GM18511 (cell line): Measurements from ENCODE around the gene SEC11A.
"Not testable (repeated sequence)": the region's sequence is repeated elsewhere in the genome, so short reads cannot be mapped to it uniquely, and the experiment has no call there.

Source experiments
- ATAC-seq: cut with Tn5 transposase; IDR thresholded peaks from one replicate; pipeline ENCODE4 v1.9.1; 2021; ENCODE audit warnings: mild to moderate bottlenecking, moderate library complexity; ENCODE audit not compliant: unreplicated experiment

SEC11A gene

DNA sequence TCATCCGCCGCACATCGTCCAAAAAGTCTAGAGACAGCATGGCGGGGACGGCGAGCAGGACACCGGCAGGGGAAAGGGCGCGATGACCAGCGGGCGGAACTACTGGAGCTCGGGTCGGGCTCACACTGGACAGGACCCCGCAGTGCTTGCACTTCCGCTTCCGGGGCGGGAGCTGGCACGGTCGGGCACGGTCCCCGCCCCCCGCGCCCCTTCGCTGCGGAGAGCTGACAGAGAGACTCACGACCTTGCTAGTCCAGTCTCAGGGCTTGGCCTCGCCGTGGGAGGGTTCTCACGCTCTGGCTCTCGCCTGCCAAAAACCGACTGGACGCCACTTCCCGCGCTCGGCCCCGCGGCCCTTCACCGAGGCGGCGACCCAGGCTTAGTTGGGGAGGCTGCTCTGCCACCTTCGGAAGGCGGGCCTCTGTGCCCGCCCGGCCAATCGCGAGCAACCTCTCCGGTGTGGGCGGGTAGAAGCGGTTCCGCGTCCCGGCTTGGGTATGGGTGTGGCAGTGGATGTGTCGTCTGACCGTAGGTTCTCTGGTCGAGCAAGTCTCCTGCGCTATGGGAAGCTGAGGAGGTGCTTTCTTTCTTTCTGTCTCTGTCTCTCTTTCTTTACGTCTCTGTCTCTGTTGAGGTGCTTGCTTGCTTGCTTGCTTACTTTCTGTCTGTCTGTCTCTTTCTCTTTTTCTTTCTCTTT lies at the start of gene SEC11A:
SEC11A (minus strand) TSS at position 104 of the 697 bp plus-strand sequence; CDS start at position 40, 64 bp downstream.
- ATAC-seq: peak; percentile 95

- no peak for ATAC-seq
Measured at GRCh38 chr15:84765675-84766074, 49.7 kb upstream of the SEC11A start.

GRCh38 chr15:84764989-84765388 lies 49.0 kb upstream of the SEC11A start:
- no peak for ATAC-seq

- ATAC-seq: no peak
Measured at GRCh38 chr15:84764585-84764984, 48.6 kb upstream of the SEC11A start.

DNA sequence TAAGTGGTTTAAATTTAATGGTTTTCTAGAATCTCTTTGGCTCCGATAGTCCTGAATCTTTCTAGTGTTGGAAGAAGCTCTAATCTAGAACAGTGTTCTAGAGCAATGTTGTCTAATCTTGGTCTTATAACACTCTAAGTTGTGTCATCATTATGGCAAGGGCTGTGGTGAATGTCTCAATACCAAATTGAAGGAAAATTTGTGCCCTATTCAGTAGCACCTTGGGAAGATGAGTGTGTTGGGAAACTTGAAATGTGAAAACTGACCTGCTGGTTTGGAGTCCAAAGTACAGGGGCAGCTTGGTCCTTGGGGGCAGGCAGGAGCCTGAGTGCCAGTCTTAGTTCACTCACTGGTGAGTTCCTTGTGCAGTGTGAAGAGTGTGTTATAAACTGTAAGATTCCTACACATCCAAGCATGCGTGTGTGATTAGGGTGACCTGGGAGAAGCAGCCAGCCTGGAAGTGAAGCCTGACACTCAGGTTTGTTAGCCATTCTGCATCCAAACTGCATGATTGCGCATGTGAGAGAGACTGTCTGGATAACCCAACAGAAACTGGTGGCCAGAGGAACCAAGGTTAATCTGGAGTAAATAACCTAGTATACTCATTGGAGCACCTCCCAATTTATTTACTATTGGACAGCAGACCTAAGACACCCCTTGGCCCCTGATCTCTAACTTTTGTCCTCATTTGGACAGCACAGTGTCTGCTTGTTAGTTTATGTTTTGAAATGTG lies 47.1 kb upstream of the SEC11A start:
- no peak for ATAC-seq

- ATAC-seq: peak; percentile 69
Measured at GRCh38 chr15:84761607-84762131, 45.7 kb upstream of the SEC11A start.

- no peak for ATAC-seq
Measured at GRCh38 chr15:84760219-84760618, 44.3 kb upstream of the SEC11A start.

GRCh38 chr15:84759018-84759417 lies 43.1 kb upstream of the SEC11A start:
- ATAC-seq: no peak

DNA sequence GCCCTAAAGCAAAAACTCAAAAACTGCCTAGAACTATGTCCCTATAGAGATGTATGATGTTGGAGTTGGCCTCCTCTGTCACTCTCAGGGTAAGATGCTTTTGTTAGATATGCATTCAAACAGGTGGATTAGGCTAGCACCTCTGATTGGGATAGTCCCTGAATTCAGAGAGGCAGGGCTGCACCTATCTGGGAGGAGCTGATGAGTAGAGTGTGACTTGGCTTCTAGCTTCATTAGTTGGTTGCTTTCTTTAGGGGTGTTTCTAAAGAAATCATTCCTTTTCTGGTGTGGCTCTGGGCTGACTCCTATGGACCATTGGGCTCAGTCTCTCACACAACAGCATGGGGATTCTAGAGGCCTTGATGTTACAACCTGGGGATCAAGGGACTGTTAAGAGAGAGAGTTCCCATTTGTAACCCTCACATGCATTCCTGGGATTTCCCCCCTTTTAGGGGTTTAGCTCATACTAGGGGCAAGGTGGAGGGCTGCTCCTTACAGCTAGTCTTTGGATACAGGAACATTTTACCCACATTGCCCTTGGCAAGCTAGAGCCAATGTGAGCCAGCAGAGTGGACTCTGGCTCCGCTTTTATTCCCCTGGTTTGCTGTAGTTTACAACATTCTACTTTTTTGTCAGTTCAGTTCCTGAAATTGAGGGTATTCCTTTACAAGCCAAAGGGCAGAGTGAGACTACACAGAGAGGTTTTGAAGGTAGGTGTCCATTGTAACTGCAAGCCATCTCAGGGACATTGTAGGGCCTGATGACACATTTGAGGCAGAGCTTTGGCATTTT lies 40.0 kb upstream of the SEC11A start:
- no peak for ATAC-seq

DNA sequence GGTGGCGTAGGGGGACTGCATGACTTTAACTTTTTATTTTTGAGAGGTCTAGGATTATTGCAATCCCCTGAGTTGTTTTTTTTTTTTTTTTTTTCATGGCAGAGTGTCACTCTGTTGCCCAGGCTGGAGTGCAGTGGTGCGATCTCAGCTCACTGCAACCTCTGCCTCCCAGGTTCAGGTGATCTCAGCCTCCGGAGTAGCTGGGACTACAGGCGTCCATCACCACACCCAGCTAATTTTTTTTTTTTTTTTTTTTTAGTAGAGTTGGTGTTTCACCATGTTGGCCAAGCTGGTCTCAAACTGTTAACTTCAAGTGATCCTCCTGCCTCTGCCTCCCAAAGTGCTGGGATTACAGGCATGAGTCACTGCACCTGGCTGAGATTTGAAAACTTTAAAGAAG lies 39.0 kb upstream of the SEC11A start:
- not testable (repeated sequence) for ATAC-seq

DNA sequence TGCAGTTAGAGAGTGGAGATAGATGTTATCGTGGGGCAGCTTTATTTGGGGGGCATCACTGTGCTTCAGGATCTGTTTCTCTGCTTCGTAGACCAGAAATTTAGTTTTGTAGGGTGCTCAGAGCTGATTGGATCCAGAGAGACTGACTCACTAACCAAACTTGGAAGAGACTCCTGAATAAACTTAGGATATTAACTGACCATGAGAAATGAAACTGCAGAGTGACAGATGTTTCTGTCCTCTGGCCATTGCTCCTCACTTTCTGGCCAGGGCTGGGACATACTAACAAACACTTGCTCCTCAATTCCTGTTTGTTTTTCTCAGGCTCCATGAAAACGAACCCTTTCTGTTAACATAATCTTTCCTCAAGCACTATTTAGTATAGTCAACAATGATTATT lies 36.8 kb upstream of the SEC11A start:
- no peak for ATAC-seq

DNA sequence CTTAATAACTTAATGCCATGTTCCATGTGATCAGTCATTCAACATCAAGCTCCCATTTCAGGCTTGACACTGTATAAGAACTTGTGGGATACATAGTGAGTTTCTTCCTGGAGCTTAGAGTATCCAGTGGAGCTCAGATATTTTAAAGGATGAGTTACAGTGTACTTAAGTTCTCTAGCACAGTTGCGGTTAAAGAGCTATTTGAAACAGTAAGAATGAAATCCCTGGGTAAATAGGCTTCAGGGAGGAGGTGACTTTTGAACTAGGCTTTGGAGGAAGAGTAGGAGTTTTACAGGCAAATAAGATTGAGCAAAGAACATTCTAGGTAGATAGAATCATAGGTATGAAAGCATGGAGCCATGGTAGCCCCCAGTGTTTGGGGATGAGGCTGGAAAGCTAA lies 36.3 kb upstream of the SEC11A start:
- ATAC-seq: no peak

- not testable (repeated sequence) for ATAC-seq
Measured at GRCh38 chr15:84751721-84752120, 35.8 kb upstream of the SEC11A start.

- peak; percentile 30 for ATAC-seq
Measured at GRCh38 chr15:84750583-84751092, 34.7 kb upstream of the SEC11A start.

DNA sequence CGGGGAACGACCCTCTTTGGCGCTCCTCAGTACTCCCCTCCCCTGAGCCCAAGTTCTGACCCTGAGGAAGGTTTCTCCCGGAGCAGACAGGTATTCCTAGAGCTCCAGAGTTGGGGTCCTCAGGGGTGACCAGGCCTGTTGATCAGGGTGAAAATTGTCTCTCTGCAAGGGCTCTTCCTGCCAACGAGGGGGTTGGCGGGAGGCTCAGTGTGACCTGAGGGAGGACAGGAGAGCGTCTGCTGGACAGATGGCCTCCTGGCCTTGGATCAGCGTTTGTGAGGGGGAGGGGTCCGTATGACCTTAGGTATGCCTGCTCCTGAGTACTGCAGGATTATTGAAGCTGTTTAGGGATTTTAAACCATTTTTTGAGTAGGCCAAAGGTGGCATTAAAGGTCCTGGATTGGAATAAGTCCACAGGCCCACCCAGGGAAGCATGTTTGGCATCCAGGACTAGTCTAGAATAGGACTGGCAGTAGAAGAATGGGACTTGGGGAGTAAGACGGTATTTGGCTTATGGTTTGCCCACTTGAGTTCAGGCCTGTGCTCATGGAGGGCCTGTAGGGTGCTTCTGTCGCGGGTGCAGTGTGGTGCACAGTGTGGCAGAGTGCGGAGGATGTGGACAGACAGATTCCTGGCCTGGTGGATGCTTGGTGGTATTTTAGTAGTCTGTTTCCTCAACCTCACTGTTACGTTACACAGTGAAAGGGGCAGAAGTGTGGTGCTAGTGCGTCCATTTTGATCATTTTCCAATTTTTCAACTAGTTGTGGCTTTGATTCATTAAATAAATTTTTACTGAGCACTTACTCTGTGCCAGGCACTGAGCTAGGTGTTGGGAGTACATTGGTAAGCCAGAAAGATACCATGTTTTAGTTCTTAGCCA lies 33.4 kb upstream of the SEC11A start:
- peak; percentile 2 for ATAC-seq

DNA sequence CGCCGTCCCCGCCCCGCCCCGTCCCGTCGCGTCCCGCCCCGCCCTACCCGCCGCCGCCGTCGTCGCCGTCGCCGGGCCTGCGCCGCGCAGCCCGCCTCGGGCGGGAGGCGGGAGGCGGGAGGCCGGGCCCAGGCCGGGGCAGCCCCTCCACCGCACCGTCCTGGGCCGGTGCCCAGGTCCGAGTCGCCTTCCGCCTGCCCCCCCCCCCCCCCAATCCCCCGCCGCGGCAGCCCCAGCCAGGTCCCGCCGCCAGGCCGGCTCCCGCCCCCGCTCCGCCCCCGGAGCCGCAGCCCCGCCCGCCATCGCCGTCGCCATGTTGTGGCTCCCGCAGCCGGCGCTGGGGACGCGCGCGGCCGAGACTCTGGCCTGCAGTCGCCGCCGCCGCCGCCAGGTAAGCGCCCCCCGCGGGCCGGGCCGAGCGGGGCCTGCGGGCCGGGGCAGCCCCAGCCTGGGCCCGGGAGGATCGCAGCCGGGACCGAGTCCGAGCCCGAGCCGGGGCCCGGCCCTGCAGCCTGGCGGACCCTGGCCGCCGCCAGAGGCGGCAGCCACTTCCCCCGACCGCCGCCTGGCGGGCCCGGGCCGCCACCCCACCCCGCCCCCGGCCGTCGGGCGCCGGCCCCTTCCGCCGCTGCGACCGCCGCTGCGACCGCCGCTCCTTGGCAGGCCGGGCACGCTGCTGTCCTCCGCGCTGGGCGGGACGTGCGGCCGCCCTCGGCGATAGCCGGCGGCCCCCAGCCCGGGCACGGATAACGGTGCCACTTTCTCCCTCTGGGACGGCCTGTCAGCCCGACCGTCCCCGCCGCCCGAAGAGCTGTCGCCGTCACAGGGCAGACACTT lies 32.6 kb upstream of the SEC11A start, which contains the start of gene ZNF592:
ZNF592 (plus strand) TSS at position 319 of the 837 bp plus-strand sequence. CDS start 34,084 bp downstream, outside the sequence.
- peak; percentile 64 for ATAC-seq

- ATAC-seq: peak; percentile 58
Measured at GRCh38 chr15:84747416-84748273, 31.7 kb upstream of the SEC11A start.

- ATAC-seq: no peak
Measured at GRCh38 chr15:84741121-84741520, 25.2 kb upstream of the SEC11A start.
